Peyer's patch (tissue), 4 donors: ENCODE measurements around the gene CLTB.

Experiments
- CTCF ChIP-seq, 6 experiments: fragments of 450-650 bp in 4 of 6; fragments of 200-600 bp in 2 of 6; sonication (generic) in 1 of 6; IDR thresholded peaks; one replicate each; pipeline ENCODE4 v1.5.1; 2017 to 2019; ENCODE audit warnings: antibody characterized with exemption in 6 of 6, mild to moderate bottlenecking in 3 of 6, moderate library complexity in 1 of 6
- POLR2A ChIP-seq, 2 donors: fragments of 450-650 bp; IDR thresholded peaks; one replicate each; pipeline ENCODE4 v1.5.1; 2017; ENCODE audit warnings: antibody characterized with exemption in 2 of 2, mild to moderate bottlenecking in 2 of 2, moderate library complexity in 2 of 2

- TF ChIP-seq CTCF (IDR thresholded peaks at IDR 0.05) (no peak), POLR2A (IDR thresholded peaks at IDR 0.05) (no peak)
Measured at GRCh38 chr5:176386491-176386890, 29.8 kb downstream of the CLTB start.
